OCI-LY3 (cell line): Measurements from ENCODE around the gene UQCC3.

Experiments
- CTCF ChIP-seq: fragments of 200-600, 300-600 bp; sonication (generic); IDR thresholded peaks from 2 replicates; pipeline ENCODE4 v1.5.1; 2014; ENCODE audit warnings: antibody characterized with exemption, low read length, low read depth
- EZH2phosphoT487 ChIP-seq: fragments of 200-600 bp; shearing (Covaris generic); IDR thresholded peaks from 2 replicates; pipeline ENCODE4 v1.6.1; 2018; ENCODE audit warnings: antibody characterized with exemption, mixed run types, low read depth

DNA sequence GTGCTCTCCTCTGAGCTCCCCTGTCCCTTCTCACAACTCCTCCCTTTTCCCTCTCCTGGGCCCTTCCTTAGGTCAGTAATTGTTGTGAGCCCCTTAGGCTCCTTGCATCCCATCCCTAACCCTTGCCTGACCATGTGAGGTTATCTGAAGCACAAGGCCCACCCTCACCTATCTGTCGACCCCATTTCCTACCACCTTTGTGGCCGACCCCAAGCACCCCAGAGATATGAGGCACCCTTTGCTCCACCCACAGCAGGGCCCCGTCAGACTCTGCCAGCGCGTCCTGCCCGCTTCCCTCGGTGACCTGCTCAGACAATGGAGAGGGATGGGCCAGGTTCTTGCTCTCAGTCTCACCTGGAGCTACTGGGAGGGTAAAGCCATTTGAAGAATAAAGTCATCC, 37.3 kb downstream of the UQCC3 start:
- TF ChIP-seq CTCF (no peak), EZH2phosphoT487 (no peak)
